Esophagus squamous epithelium (tissue), 5 donors: ENCODE measurements around the gene PIPOX. TPM values are rescaled to one million over a fixed set of nuclear protein-coding genes. Genes with fewer than 3 reads are reported as not detected.

Experiments used
- DNase-seq: peaks from one replicate; lab custom pipeline; 2025; lab: John Stamatoyannopoulos, UW
- H3K27ac ChIP-seq, 4 donors: fragments of 200-600 bp; sonication (generic); one replicate each; pipeline ENCODE4 v1.5.1; 2016 to 2019; ENCODE audit warnings: mild to moderate bottlenecking in 1 of 4
- H3K27me3 ChIP-seq, 4 donors: fragments of 200-600 bp; sonication (generic); 1 replicate in 3 of 4; 2 replicates in 1 of 4; pipeline versions ENCODE4 v1.5.1 to v1.6.0; 2017 to 2021; ENCODE audit warnings: antibody characterized with exemption in 1 of 4
- H3K36me3 ChIP-seq, 3 donors: fragments of 200-600 bp; sonication (generic); one replicate each; pipeline ENCODE4 v1.5.1; 2016 to 2019
- H3K4me1 ChIP-seq, 3 donors: fragments of 200-600 bp; sonication (generic); one replicate each; pipeline ENCODE4 v1.5.1; 2017 to 2019
- H3K4me3 ChIP-seq, 4 donors: fragments of 200-600 bp; sonication (generic); 1 replicate in 3 of 4; 2 replicates in 1 of 4; pipeline ENCODE4 v1.5.1; 2016 to 2019; ENCODE audit warnings: mild to moderate bottlenecking in 2 of 4, moderate library complexity in 1 of 4
- H3K9me3 ChIP-seq, 3 donors: fragments of 200-600 bp; sonication (generic); one replicate each; pipeline ENCODE4 v1.5.1; 2016 to 2019
- CTCF ChIP-seq, 6 experiments: fragments of 450-650 bp in 4 of 6; fragments of 200-600 bp in 2 of 6; sonication (generic) in 2 of 6; IDR thresholded peaks; one replicate each; pipeline ENCODE4 v1.5.1; 2016 to 2019; ENCODE audit warnings: antibody characterized with exemption in 6 of 6, mild to moderate bottlenecking in 4 of 6, moderate library complexity in 4 of 6
- POLR2A ChIP-seq, 4 donors: fragments of 450-650 bp; IDR thresholded peaks; one replicate each; pipeline ENCODE4 v1.6.1; 2017; ENCODE audit warnings: antibody characterized with exemption in 4 of 4, mild to moderate bottlenecking in 4 of 4, moderate library complexity in 3 of 4
- WGBS, 2 donors: methylation state at CpG; one replicate each; pipeline ENCODE4 v1.1.5; 2018; 5-methylcytosine and 5-hydroxymethylcytosine counted together
- intact Hi-C: fragments of 100-400 bp; cut with DNase I; formaldehyde crosslinking; loops from one replicate; pipeline ENCODE4 v1.15.0; 2022
- total RNA-seq, 4 donors: library from RNA; depleted of rRNA; stranded (reverse); fragments of >200 nt; gene quantifications; one replicate each; pipeline ENCODE4 v1.1.0, GENCODE V29; 2016
- donor health status: DM: yes; HTN: yes; CAD: no.

Gene PIPOX
- total RNA-seq = 1 to 10 TPM in 2 of 4 donors, not detected in 2; 1.3 to 4.2 TPM

GRCh38 chr17:29042679-29043538 lies at the start of gene PIPOX:
Gene PIPOX (plus strand): TSS chr17:29043141. CDS start chr17:29043226, 85 bp downstream.
- no peaks in the 10 kb centered on the region for H3K36me3 ChIP-seq
- TF ChIP-seq CTCF (IDR thresholded peaks at IDR 0.05) (no peak), POLR2A (IDR thresholded peaks at IDR 0.05) (no peak)
- H3K4me3 ChIP-seq = no peak within 1 kb of the TSS
- H3K27me3 ChIP-seq = peaks cover 0 to 15% (median 0%) of the 10 kb centered on the region in 4 donors
- H3K9me3 ChIP-seq = no peaks in the 10 kb centered on the region
- peaks cover 4 to 36% (median 15%) of the 10 kb centered on the region in 3 donors for H3K4me1 ChIP-seq
- WGBS, 2 donors = 38 to 44% methylated on average over 12 to 13 of the region's 13 CpGs
- no peak for DNase-seq
- intact Hi-C loops = no loop called here
- H3K27ac ChIP-seq = peak within 1 kb of the TSS in 2 of 4 donors; percentile 36 to 69

- Histone ChIP-seq H3K4me1 (no peaks in the 10 kb centered on the region), H3K27me3 (peaks cover 0 to 75% (median 0%) of the 10 kb centered on the region in 4 donors), H3K36me3 (no peaks in the 10 kb centered on the region), H3K4me3 (no peak overlapping the region), H3K9me3 (no peaks in the 10 kb centered on the region), H3K27ac (no peak overlapping the region)
- TF ChIP-seq CTCF (IDR thresholded peaks at IDR 0.05) = no peak
- no peak for TF ChIP-seq POLR2A (IDR thresholded peaks at IDR 0.05)
- 84 to 87% methylated on average over 10 to 12 of the region's 13 CpGs for WGBS, 2 donors
- intact Hi-C loops = no loop called here
- no peak for DNase-seq
These were observed 49.1 kb upstream of the PIPOX start for GRCh38 chr17:28993645-28994426.

- no peaks in the 10 kb centered on the region for H3K36me3 ChIP-seq
- H3K27ac ChIP-seq = no peak overlapping the region
- WGBS, 2 donors = 22 to 73% methylated on average over 2 to 3 of the region's 5 CpGs
- no peak for TF ChIP-seq CTCF (IDR thresholded peaks at IDR 0.05)
- no peaks in the 10 kb centered on the region for H3K4me1 ChIP-seq
- H3K9me3 ChIP-seq = no peaks in the 10 kb centered on the region
- DNase-seq = no peak
- intact Hi-C loops = no loop called here
- H3K4me3 ChIP-seq = no peak overlapping the region
- H3K27me3 ChIP-seq = peaks cover 0 to 69% (median 0%) of the 10 kb centered on the region in 4 donors
These were observed 46.3 kb upstream of the PIPOX start for GRCh38 chr17:28996554-28997096.

- no peaks in the 10 kb centered on the region for H3K9me3 ChIP-seq
- DNase-seq = no peak
- no peaks in the 10 kb centered on the region for H3K4me1 ChIP-seq
- H3K27ac ChIP-seq = no peak overlapping the region
- H3K36me3 ChIP-seq = no peaks in the 10 kb centered on the region
- H3K27me3 ChIP-seq = peaks cover 0 to 80% (median 0%) of the 10 kb centered on the region in 4 donors
- 80 to 92% methylated on average over 1 of the region's 1 CpG for WGBS, 2 donors
- TF ChIP-seq CTCF (IDR thresholded peaks at IDR 0.05) (no peak), POLR2A (IDR thresholded peaks at IDR 0.05) (no peak)
- no peak overlapping the region for H3K4me3 ChIP-seq
- intact Hi-C loops = no loop called here
These were observed 45.1 kb upstream of the PIPOX start for GRCh38 chr17:28997806-28998205.
